Tibial artery (tissue), 4 donors: ENCODE data around the gene IFNL1.
A peak's percentile ranks its signal among the peaks of the same experiment; 100 is the strongest.
"Not testable (repeated sequence)": the region's sequence is repeated elsewhere in the genome, so short reads cannot be mapped to it uniquely, and the experiment has no call there.

Experiments
- DNase-seq, 2 donors: peaks; one replicate each; pipeline ENCODE4 v3.0.0-alpha.2; 2019
- H3K27ac ChIP-seq, 2 donors: fragments of 200-600 bp; sonication (generic) in 1 of 2; 1 replicate in 1 of 2; 2 replicates in 1 of 2; pipeline ENCODE4 v1.5.1; 2018 to 2019; ENCODE audit warnings: mild to moderate bottlenecking in 1 of 2
- H3K27me3 ChIP-seq, 2 donors: fragments of 200-600 bp; sonication (generic) in 1 of 2; one replicate each; pipeline versions ENCODE4 v1.5.1 to v1.6.0; 2016 to 2019
- H3K36me3 ChIP-seq, 3 donors: fragments of 200-600 bp; sonication (generic) in 2 of 3; one replicate each; pipeline ENCODE4 v1.5.1; 2016 to 2019; ENCODE audit warnings: mild to moderate bottlenecking in 2 of 3
- H3K4me1 ChIP-seq, 4 donors: fragments of 200-600 bp; sonication (generic) in 2 of 4; 1 replicate in 3 of 4; 2 replicates in 1 of 4; pipeline ENCODE4 v1.5.1; 2016 to 2019
- H3K4me3 ChIP-seq, 2 donors: fragments of 200-600 bp; sonication (generic) in 1 of 2; 1 replicate in 1 of 2; 2 replicates in 1 of 2; pipeline ENCODE4 v1.5.1; 2018 to 2019; ENCODE audit warnings: mild to moderate bottlenecking in 2 of 2
- H3K9me3 ChIP-seq, 3 donors: fragments of 200-600 bp; sonication (generic) in 1 of 3; one replicate each; pipeline ENCODE4 v1.5.1; 2016 to 2019
- intact Hi-C: fragments of 100-400 bp; cut with DNase I; formaldehyde crosslinking; loops from one replicate; pipeline ENCODE4 v1.15.0; 2023; ENCODE audit warnings: low total_unique reads
- TF ChIP-seq, protein P1 (sequence below), 2 experiments: fragments of 200-600 bp in 1 of 2; fragments of 450-650 bp in 1 of 2; IDR thresholded peaks; one replicate each; pipeline ENCODE4 v1.5.1; 2017 to 2019; ENCODE audit warnings: antibody characterized with exemption in 2 of 2, mild to moderate bottlenecking in 1 of 2, moderate library complexity in 1 of 2

Gene IFNL1

DNA sequence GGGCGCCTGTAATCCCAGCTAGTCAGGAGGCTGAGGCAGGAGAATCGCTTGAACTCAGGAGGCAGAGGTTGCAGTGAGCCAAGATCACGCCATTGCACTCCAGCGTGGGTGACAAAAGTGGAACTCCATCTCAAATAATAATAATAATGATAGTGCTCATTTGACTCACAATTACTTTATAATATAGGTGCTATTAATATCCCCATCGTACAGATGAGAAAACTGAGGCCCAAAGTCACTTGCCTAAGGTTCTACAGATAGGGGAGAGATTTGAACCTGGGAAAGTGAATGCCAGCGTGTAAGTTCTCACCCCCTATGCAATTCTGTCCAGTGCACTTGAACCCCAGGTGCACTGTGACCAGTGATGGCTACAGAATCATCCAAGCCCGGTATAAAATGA is 33.7 kb downstream of the IFNL1 start:
- H3K9me3 ChIP-seq, result no peaks in the 10 kb centered on the region
- DNase-seq, result no peak
- intact Hi-C loops, result loop anchor here (10.0 kb wide), 1 partner anchor 355 kb away; the partner anchor contains the start of gene FBXO17
- peaks cover 0 to 24% of the 10 kb centered on the region in 2 donors for H3K27me3 ChIP-seq
- H3K4me3 ChIP-seq, result no peak overlapping the region
- H3K36me3 ChIP-seq, result no peaks in the 10 kb centered on the region
- no peaks in the 10 kb centered on the region for H3K4me1 ChIP-seq
- TF ChIP-seq, protein P1, sequence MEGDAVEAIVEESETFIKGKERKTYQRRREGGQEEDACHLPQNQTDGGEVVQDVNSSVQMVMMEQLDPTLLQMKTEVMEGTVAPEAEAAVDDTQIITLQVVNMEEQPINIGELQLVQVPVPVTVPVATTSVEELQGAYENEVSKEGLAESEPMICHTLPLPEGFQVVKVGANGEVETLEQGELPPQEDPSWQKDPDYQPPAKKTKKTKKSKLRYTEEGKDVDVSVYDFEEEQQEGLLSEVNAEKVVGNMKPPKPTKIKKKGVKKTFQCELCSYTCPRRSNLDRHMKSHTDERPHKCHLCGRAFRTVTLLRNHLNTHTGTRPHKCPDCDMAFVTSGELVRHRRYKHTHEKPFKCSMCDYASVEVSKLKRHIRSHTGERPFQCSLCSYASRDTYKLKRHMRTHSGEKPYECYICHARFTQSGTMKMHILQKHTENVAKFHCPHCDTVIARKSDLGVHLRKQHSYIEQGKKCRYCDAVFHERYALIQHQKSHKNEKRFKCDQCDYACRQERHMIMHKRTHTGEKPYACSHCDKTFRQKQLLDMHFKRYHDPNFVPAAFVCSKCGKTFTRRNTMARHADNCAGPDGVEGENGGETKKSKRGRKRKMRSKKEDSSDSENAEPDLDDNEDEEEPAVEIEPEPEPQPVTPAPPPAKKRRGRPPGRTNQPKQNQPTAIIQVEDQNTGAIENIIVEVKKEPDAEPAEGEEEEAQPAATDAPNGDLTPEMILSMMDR (IDR thresholded peaks at IDR 0.05), result no peak
- no peak overlapping the region for H3K27ac ChIP-seq

DNA sequence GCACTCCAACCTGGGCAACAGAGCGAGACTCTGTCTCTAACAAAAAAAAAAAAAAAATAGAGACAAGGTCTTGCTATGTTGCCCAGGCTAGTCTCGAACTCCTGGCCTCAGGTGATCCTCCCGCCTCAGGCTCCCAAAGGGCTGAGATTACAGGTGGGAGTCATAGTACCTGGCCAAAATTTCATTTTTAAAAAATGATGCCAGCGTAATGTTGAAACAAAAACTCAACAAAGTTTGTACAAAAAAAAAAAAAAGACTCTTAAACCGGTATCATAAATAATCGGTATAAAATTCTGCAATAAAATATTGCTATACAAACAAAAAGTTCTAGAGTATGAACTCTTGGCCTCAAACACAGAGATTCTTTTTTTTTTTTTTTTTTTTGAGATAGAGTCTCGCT is 36.1 kb downstream of the IFNL1 start:
- TF ChIP-seq, protein P1 (IDR thresholded peaks at IDR 0.05), result no peak

DNA sequence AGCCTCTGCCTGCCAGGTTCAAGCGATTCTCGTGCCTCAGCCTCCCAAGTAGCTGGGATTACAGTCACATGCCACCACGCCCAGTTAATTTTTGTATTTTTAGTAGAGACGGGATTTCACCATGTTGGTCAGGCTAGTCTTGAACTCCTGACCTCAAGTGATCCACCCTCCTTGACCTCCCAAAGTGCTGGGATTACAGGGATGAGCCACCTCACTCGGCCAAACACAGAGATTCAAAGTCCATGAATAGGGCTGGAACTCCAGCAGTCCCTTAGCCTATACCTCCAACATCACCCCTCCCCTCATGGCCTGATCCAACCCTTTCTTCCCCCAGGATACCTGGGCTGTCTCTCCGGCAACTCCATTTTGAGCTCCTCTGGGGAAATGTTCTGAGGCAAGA is 36.5 kb downstream of the IFNL1 start:
- H3K27me3 ChIP-seq, result peaks cover 0 to 19% of the 10 kb centered on the region in 2 donors
- H3K36me3 ChIP-seq, DNase-seq, H3K27ac ChIP-seq, H3K9me3 ChIP-seq, H3K4me1 ChIP-seq, H3K4me3 ChIP-seq, intact Hi-C loops: not testable (repeated sequence)

More for the DNA sequence above, 36.1 kb downstream of the IFNL1 start:
- Histone ChIP-seq H3K4me3 (no peak overlapping the region), H3K27ac (no peak overlapping the region), H3K27me3 (peaks cover 0 to 23% of the 10 kb centered on the region in 2 donors), H3K36me3 (no peaks in the 10 kb centered on the region), H3K9me3 (no peaks in the 10 kb centered on the region), H3K4me1 (no peaks in the 10 kb centered on the region)
- no peak for DNase-seq
- intact Hi-C loops, result no loop called here

DNA sequence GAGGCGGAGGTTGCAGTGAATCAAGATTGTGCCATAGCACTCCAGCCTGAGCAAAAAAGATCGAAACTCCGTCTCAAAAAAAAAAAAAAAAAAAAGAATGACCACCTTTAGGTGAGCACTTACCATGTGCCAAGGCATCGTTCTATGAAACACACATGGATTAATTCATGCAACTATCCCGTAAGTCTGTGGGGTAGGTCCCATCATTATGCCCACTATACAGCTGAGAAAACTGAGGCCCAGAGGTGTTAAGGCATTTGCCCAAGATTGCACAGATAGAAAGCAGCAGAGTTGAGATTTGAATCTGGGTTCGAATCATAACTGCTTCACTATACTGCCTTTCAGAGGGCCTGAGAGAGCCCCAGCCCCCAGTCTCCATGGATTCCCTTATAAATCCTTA is 37.3 kb downstream of the IFNL1 start:
- H3K27me3 ChIP-seq, result peaks cover 0 to 17% of the 10 kb centered on the region in 2 donors
- H3K4me1 ChIP-seq, result no peaks in the 10 kb centered on the region
- H3K27ac ChIP-seq, result no peak overlapping the region
- H3K36me3 ChIP-seq, result no peaks in the 10 kb centered on the region
- DNase-seq, result no peak
- intact Hi-C loops, result no loop called here
- H3K9me3 ChIP-seq, result no peaks in the 10 kb centered on the region
- H3K4me3 ChIP-seq, result no peak overlapping the region
- TF ChIP-seq, protein P1 (IDR thresholded peaks at IDR 0.05), result no peak

DNA sequence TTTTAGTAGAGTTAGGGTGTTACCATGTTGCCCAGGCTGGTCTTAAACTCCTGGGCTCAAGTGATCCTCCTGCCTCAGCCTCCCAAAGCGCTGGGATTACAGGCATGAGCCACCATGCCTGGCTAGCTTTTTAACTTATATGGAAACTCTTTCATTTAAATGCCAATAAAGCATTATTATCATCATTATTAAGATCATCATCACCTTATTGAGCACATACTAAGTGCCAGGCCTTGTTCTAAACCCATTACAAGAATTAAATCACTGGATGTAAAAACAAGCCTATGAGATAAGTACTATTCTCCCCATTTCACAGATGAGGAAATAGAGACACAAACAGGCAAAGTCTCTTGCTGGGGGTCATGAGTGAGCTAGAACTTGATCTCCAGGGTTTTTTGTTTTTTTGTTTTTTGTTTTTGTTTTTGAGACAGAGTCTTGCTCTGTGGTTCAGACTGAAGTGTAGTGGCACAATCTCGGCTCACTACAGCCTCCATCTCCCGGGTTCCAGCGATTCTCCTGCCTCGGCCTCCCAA is 38.3 kb downstream of the IFNL1 start:
- DNase-seq, result no peak
- no peak overlapping the region for H3K4me3 ChIP-seq
- intact Hi-C loops, result no loop called here
- TF ChIP-seq, protein P1 (IDR thresholded peaks at IDR 0.05), result no peak
- H3K27ac ChIP-seq, result no peak overlapping the region
- peaks cover 0 to 7% of the 10 kb centered on the region in 2 donors for H3K27me3 ChIP-seq
- H3K9me3 ChIP-seq, result no peaks in the 10 kb centered on the region
- no peaks in the 10 kb centered on the region for H3K4me1 ChIP-seq
- no peaks in the 10 kb centered on the region for H3K36me3 ChIP-seq

DNA sequence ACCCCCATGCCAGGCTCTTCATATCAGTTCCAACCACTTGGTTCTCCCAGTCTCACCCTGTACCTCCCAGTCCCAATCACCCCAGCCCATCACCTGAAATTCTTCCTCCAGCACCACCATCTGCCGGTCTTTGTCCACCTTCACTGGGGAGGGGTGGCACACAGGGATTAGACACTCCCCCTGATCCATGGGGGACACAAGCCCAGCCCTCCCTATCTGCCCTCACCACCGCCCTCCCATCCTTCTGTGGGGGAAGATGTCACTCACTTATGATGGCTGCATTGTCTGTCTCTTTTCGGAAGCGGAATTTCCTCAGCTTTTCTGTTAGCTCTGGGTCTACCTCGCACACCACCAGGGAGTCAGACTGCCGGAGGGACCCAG is 39.0 kb downstream of the IFNL1 start:
- intact Hi-C loops, result no loop called here
- DNase-seq, result no peak
- Histone ChIP-seq H3K9me3 (no peaks in the 10 kb centered on the region), H3K36me3 (no peaks in the 10 kb centered on the region), H3K4me3 (peak overlapping the region; percentile 33 to 45), H3K4me1 (no peaks in the 10 kb centered on the region), H3K27me3 (peaks cover 0 to under 1% of the 10 kb centered on the region in 2 donors), H3K27ac (peak overlapping the region in 1 of 2 donors; percentile 37)
- TF ChIP-seq, protein P1 (IDR thresholded peaks at IDR 0.05), result no peak
